Stimulated activated CD4-positive, alpha-beta T cell treated with anti-CD3 and anti-CD28 coated beads, Interleukin-2, amount 100 ng/mL, for 24 hours (primary cell): ENCODE data around the gene MDM4.

Source experiments
- DNase-seq, 2 donors: peaks; one replicate each; pipeline ENCODE4 v3.0.0-alpha.2; 2020

The MDM4 gene

DNA sequence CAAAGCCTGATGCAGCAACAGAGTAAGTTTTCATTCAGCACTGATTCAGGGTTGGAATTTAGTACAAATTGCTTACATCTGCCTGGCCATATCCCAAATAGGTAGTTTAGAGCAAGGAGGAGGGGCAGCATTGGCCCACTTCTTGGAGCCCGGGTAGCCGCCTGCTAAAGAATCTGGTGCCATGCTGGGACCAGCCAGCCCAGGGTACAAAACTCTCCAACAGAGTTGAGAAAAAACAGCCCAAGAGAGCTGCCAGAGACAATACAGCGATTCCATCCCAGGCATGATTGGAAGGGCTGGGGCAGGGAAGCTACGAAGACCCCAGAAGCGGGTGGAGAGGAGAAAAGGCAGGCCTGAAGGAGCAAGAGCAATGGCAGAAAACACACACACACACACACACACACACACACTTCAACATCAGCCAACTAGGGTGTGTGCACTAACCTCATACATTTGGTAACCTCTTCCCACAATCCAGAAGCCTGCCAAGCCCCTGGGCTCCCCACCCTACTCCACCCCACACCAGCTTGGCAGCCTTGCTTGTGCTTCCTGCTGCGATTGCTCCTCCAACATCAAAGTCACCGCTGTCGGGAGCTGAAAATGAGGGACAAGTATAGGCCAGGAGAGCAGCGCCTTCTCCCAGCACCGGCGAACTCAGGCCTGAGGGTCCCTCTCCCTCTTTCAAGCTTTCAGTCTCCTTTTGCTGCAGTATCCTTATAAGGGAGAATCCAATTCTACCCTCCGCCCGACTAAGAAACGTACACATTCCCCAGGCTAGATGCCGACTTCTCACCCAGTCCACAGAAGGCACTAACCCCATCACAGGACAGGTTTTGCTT, 22.8 kb upstream of the MDM4 start:
- DNase-seq, result peak in 1 of 2 donors; percentile 32

DNA sequence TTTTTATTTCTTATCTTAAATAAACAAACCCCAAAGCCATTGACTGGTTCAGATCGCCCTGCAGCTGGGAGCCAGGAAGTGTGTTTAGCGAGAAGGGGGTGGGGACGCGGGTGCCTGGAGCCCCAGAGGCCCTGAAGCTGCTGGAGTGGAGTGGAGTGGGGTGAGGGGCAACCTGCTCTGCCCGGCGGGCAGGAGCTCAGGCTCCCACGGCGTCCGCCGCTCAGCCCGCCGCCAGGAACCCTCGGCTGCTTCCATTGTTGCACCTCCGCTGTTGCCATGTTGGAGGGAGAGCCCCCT, 22.3 kb upstream of the MDM4 start:
- peak; percentile 59 to 62 for DNase-seq

DNA sequence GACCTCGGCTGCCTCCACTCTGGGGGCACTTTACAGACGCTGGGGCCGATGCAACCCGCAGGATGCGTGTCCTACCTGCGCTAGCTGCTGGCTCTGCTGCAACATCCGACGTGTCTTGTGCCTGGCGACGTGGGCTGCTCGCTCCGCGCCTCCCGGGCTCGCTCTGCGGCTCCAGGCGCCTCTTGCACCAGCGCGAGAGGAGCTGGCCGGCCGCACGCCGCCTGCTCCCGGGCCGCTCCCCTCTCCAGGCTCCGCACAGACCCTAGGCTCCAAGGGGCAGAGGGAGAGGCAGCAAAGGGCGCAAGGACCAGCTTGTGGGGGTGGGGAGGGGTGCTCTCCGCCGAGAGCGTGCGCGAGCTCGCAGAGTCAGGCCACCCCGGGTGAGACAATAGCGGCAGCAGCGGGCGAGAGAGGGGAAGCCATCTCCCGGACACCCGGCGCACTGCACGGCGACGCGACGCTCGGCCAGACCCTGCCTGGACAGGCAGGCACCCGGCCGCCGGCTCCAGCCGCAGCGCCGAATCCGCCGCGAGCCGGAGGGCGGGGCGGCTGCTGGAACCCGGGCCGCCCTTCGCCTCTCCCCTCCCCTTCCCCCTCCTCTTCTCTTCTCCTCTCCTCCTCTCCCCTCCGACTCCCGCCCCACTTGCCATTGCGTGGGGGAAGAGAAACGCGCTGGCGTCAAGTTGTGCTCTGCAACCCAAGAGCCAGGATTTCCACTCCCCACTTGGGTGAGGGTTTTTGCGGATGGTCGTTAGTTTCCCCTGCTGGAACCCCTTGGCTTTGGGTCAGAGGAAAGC, 21.7 kb upstream of the MDM4 start, which contains the start of gene PIK3C2B:
Gene PIK3C2B (minus strand): TSS at position 525 of the 797 bp plus-strand sequence. CDS start 25,003 bp downstream, outside the sequence.
- peak; percentile 71 to 76 for DNase-seq

DNA sequence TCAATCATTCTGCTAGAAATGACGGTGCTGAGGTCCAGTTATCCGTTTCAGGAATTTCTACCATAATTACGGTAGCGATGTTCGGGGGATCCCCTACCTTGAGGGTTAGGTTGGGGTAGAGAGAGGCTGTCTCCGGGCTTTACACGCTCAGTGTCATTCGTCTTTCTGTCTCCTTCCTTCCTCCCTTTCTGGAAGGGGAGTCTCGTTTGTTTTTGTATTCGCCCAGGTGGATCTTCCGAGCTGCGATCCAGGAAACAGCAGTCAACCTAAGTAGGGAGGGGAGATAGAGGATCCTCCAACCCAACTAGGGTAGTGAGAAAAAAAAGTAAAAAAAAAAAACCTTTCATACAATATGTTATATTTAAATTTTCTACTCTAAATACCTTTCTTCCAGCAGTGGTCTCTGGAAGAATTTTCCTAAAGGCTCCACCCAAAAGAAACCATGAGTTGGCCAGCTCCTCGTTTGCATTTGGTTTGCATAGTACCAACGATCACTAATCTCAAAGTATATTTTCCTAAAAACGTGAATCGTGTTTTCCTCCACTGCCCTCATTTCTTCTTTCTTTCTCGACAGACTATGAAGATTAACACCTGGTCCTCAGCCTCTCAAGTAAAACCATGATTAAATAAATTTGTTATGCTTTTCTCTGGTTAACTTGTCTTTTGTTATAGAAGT, 21.0 kb upstream of the MDM4 start:
- no peak for DNase-seq

DNA sequence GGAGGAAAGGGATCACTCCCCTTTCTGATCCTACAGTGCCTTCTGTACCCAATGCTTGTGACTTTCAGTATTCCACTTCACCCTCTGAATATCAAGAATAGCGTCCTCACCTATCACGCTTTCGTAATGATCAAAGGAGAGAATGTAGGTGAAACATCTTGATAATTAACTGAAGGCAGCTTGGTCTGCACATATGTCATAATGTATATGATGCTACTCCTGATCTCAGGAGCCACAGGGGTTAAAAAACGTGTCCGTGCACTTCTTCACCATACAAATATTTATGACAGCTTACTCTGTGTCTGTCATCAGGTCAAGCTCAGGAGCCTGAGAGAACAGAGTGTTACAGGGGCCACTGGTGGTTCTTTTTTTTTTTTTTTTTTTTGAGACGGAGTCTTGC, 20.4 kb upstream of the MDM4 start:
- no peak for DNase-seq

DNA sequence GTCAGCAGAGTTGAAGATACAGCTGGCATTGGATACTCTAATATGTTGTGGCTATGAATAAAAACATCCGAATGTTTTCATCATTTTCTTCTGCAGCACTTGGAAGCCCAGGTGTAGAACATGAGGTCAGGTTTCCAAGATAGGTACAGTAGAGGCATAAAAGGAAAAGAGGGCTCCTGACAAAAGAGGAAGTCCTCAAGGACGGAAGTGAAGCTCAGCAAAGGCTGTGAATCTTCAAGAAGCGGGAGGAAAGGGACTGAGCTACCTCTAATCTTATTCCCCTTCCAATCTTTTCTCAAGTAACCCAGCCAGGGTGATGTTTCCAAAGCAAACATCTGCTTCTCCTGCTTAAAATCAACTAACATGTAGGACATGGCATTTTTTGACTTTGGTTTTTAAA, 17.2 kb upstream of the MDM4 start:
- no peak for DNase-seq

DNA sequence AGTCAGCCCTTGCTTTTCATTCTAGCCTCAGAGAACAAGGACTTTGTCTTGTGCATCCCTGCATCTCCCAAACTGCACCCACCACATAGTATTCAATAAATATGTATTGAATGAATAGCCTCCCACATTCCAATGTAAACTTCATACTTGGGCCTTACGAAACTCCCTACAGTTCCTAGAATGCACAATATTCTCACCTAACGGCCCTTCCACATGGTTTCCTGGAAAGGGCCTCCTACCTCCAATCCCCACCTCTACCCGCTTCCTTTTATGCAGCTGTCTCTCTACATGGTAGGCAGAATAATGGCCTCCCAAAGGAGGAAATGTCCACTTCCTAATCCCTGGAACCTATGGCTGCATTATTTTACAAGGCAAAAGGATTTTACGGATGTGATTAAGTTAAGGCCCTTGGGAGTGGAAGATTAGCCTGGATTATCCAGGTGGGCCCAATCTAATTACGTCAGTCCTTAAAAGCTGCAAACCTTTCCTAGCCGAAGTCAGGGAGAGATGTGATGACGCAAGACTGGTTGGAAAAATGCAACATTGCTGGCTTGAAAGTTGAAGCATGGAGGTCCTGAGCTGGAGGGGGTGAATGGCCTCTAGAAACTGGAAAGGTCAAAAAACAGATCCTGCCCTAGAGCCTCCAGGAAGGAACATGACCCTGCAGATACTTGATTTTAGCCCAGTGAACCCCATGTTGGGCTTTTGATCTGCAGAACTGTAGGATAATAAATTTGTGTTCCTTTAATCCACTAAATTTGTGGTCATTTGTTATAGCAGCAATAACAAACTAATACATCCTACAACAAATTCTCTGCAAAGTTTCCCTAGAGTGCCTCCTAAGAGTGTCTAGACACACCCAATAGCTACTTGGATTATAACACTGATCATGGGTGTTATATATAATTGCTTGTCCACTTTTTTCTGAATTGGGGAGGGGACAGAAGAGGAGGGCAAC, 16.4 kb upstream of the MDM4 start:
- no peak for DNase-seq

DNA sequence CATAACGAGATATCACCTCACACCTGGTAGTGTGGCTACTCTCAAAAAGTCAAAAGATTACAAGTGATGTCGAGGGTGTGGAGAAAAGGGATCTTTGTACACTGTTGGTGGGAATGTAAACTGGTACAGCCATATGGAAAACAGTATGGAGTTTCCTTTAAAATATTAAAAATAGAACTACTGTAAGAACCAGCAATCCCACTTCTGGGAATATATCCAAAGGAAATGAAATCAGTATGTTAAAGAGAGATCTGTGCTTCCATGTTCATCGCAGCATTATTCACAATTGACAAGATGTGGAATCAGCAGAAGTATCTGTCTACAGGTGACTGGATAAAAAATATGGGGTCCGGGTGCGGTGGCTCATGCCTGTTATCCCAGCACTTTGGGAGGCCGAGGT, 14.0 kb upstream of the MDM4 start:
- DNase-seq, result no peak

DNA sequence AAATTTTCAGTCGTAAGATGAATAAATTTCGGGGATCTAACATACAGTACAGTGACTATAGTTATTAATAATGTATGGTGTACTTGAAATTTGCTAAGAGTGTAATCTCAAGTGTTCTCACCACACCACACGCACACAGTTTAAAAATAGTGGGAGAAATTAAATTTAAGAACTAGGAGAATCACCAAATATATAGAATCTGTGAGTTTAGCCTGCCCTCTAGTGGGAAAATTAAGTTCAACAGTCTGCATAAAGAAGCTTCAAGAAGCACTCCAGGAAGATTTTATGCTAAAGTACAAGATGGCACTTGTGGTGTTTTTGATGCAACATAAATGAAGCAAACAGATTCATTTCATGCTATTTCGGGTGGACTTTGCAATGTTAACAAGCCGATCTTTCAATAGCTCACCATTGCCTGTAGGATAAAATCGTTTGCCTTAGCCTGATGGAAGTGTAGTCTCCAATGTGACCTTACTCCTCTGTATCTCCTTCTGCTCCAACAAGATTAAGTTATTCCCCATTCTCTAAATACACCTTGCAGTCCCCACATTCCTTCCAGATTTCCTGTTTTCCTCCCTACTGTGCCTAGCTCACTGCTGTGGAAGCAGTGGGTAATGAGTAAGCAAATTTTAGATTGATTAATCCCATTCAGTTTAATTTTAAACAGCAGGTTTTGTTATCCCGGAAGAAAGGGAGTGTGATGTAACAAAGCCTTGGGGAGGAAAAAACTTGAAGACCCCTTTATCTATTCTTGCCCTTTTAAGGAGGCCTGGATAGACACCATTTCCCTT, 12.9 kb upstream of the MDM4 start:
- DNase-seq, result no peak

DNA sequence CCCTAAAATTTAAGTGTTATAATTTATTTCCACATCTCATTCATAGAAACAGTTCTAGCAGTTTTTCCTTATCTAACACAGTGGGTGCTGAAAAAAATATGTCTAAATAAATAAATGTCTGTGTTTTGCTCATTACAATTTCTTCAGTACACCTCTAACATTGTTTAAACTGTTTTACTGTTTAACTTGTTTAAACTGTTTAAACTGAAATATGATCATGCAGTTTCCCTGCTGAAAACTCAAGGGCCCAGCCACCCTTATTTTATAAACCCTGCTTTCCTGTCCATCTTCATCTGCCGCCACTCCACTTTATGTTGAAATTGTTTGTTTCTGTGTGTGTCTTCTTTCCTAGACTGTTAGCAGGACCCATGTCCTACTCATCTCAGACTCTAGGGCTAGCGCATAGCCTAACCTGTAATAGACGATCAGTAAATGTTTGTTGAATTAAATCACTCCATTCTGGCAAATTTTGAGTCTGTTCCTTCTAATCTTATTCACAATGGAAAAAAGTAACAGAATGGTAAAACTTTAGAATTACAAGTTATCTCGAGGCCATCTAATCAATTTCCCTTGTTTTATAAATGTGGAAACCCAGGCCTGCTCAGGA, 12.2 kb upstream of the MDM4 start:
- DNase-seq, result no peak

DNA sequence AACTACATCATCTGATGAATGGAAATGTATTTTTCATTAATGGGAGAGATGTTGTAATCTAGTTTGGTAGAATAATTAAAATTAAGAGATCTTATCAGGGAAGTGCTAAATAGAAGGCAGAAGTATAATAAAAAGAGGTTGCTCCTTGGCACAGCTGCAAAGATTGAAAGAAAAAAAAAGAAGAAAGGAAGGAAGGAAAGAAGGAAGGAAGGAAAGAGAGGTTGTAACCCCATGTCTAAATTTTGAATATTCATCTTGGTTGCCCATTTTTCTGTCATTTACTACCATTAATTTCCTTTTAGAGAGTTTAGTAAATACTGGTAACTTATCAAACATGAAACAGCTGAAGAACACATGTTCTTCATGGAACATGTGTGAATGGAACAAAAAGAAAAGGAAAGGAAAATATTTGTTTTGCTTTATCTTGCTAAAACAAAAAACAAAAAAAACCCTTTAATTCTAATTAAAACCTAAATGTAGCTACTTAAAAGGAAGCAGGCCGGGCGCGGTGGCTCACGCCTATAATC, 10.5 kb upstream of the MDM4 start:
- no peak for DNase-seq

DNA sequence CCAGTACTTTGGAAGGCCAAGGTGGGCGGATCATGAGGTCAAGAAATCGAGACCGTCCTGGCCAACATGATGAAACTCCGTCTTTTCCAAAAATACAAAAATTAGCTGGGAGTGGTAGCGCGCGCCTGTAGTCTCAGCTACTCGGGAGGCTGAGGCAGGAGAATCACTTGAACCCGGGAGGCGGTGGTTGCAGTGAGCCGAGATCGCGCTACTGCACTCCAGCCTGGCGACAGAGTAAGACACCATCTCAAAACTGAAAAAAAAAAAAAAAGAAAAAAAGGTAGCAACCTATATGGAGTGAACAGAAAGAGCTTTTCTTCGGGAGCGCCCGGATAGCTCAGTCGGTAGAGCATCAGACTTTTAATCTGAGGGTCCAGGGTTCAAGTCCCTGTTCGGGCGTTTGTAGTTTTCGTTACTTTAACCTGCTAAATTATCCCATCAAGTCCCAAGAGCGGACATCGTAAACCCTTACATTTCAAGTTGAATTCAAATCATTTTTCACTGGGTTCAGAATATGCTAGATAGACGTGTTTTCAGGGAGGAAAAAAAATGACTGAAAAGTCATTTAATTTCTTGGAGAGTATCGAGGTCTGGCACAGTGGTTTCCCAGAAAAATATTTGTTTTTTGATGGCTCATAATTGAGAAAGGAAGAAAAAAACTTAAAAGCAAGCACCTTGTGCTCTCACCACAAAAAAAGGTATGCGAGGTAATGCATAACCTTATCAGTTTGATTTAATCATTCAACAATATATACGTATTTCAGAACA, 9.8 kb upstream of the MDM4 start:
- DNase-seq, result peak; percentile 77 to 82

DNA sequence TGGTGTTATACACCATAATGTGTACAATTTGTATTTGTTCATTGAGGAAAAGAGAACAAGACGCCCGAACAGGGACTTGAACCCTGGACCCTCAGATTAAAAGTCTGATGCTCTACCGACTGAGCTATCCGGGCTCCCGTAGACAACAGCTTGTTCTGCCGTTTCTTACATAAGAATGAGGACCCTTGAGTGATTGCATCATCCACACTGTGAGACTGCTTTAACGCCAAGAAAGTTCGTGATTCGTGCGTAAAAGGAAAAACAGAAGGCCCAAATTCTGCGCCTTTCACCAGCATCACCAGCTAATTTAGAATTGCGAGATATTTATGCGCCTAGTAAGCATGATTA, 9.3 kb upstream of the MDM4 start:
- peak; percentile 84 to 90 for DNase-seq

DNA sequence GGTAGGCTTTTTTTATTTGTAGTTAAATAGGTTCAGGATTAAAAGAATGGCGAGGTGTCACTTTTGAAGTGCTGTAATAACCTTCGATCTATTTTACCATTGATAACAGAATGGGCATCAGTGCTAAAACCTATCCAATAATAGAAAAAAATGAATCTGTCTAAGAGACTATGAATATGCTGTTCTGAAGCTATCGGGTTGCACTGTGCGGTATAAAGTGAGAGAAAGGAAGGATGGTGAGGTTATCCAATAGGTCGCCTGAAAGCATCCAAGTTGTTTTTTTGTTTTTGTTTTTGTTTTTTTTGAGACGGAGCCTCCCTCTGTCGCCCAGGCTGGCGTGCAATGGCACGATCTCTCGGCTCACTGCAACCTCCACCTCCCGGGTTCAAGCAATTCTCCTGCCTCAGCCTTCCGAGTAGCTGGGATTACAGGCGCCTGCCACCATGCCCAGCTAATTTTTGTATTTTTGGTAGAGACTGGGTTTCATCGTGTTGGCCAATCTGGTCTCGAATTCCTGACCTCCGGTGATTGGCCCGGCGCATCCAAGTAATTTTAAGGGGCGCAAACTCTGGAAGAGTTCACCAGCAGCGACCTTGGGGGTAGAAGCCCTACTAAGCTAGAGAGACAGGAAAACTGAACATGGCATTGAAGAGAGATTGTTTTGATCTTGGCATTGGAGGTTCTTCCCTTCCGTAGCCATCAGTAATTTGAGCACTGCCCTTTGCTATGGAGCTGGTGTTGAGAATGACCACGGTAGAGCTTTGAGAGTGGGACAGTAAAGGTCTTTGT, 8.7 kb upstream of the MDM4 start:
- DNase-seq, result peak; percentile 28

DNA sequence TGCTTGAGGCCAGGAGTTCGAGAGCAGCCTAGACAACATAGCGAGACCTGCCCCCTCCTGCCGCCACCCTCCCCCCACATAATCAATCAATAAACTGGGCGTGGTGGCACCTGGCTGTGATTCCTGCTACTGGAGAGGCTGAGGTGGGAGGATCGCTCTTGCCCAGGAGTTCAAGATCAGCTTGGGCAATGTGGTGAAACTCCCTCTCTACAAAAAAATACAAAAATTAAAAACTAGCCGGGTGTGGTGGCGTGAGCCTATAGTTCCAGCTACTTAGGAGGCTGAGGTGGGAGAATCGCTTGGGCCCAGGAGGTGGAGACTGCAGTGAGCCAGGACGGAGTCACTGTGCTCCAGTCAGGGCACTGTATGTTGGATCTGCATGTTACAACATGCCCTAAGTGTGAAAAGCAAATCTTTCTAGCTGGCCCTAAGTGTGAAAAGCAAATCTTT, 7.0 kb upstream of the MDM4 start:
- no peak for DNase-seq

DNA sequence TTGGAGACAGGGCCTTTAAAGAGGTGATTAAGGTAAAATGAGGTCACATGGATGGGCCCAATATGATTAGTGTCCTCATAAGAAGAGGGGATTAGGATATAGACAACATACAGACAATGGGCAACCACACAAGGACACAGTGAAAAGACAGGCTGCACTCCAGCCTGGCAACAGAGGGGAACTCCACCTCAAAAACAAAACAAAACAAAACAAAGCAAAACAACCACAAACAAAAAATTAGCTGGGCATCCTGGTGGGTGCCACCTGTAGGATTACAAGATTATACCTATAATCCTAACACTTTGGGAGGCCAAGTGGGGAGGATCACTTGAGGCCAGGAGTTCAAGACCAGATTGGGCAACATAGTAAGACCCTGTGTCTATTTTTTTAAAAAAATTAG, 4.8 kb upstream of the MDM4 start:
- DNase-seq, result no peak

DNA sequence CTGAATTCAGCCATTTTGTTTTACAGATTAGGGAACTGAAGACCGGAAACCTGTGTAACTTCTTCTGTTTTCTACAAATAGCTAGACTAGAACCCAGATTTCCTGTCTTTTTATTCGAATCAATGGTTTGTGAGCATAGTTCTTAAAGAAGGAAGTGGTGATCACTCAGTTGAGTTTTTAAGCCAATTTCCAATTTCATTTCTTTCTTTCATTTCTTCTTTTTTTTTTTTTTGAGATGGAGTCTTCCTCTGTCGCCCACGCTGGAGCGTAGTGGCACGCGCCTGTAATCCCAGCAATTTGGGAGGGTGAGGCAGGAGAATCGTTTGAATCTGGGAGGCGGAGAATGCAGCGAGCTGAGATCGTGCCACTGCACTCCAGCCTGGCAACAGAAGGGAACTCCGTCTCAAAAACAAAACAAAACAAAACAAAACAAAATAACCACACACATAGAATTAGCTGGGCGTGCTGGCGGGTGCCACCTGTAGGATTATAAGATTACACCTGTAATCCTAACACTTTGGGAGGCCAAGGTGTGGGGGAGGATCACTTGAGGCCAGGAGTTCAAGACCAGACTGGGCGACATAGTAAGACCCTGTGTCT, 3.0 kb upstream of the MDM4 start:
- DNase-seq, result peak; percentile 33 to 49

DNA sequence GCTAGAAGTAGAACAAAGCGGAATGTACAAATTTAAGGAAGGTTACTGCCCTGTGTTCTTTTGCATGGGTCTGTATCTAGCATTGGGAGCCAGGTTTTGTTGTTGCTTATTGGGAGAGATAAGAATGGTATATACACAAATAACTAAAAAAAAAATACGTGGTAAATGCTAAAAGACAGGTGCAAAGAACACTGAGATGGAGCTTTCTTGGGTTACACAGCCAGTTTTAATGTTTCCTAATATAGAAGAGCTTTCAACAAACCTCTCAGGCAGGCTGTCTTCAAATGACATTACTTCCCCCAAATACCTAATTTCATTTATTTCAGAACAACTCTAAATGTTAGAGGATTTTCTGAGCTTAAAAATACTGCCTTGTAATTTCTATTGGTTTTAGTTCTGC, 1.4 kb upstream of the MDM4 start:
- DNase-seq, result no peak

DNA sequence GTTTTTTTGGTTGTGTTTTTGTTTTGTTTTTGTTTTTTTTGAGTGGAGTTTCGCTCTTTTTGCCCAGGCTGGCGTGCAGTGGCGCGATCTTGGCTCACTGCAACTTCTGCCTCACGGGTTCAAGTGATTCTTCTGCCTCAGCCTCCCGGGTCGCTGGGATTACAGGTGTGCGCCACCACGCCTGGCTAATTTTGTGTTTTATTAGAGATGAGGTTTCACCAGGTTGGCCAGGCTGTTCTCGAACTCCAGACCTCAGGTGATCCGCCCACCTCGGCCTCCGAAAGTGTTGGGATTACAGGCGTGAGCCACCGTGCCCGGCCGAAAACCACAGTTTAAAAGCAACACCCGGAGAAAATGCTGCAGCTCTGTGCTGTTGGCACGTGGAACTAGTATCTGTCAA, 1.2 kb downstream of the MDM4 start:
- DNase-seq, result peak; percentile 32 to 36
